Esophagus (tissue), 2 donors: ENCODE data around the gene KRT16. TPM values are rescaled to one million over a fixed set of nuclear protein-coding genes. Genes with fewer than 3 reads are reported as not detected.
A peak's percentile ranks its signal among the peaks of the same experiment; 100 is the strongest.
"Not testable (repeated sequence)": the region's sequence is repeated elsewhere in the genome, so short reads cannot be mapped to it uniquely, and the experiment has no call there.

Experiments used
- H3K27ac ChIP-seq, 2 donors: one replicate each; pipeline ENCODE4 v1.5.1; 2013; ENCODE audit warnings: low read depth in 2 of 2, mild to moderate bottlenecking in 2 of 2, inconsistent platforms in 1 of 2, low read length in 1 of 2, moderate library complexity in 1 of 2
- H3K27me3 ChIP-seq, 2 donors: one replicate each; pipeline ENCODE4 v1.6.1; 2013; ENCODE audit warnings: low read length in 2 of 2, control low read depth in 1 of 2, mild to moderate bottlenecking in 1 of 2; ENCODE audit not compliant: insufficient read depth in 2 of 2, control insufficient read depth in 1 of 2
- H3K36me3 ChIP-seq, 2 donors: one replicate each; pipeline ENCODE4 v1.6.1; 2013; ENCODE audit warnings: low read length in 1 of 2; ENCODE audit not compliant: control insufficient read depth in 2 of 2, insufficient read depth in 2 of 2
- H3K4me1 ChIP-seq, 2 donors: one replicate each; pipeline ENCODE4 v1.6.1; 2013; ENCODE audit warnings: low read length in 1 of 2; ENCODE audit not compliant: control insufficient read depth in 2 of 2, insufficient read depth in 2 of 2
- H3K4me3 ChIP-seq, 2 donors: one replicate each; pipeline ENCODE4 v1.5.1; 2013; ENCODE audit warnings: low read length in 2 of 2, mild to moderate bottlenecking in 2 of 2, low read depth in 1 of 2, moderate library complexity in 1 of 2
- H3K9me3 ChIP-seq, 2 donors: one replicate each; pipeline ENCODE4 v1.6.1; 2013; ENCODE audit warnings: mild to moderate bottlenecking in 2 of 2, low read depth in 1 of 2, low read length in 1 of 2, moderate library complexity in 1 of 2; ENCODE audit not compliant: control insufficient read depth in 2 of 2, insufficient read depth in 1 of 2
- WGBS, 2 donors: extraction: QIAGEN DNeasy Blood & Tissue Kit; methylation state at CpG; one replicate each; pipeline ENCODE4 v1.1.7; 2013; 5-methylcytosine and 5-hydroxymethylcytosine counted together
- polyA plus RNA-seq, 2 donors: library from polyadenylated mRNA; stranded (reverse); fragments of 200-250 nt; gene quantifications; one replicate each; pipeline ENCODE4 v1.2.3, GENCODE V29; 2013
- donor health status: healthy with polysubstance abuse.
- donor health status: Bipolar disorder and iron deficiency.

Gene KRT16
- polyA plus RNA-seq, 2 donors: 413 to 534 TPM

DNA sequence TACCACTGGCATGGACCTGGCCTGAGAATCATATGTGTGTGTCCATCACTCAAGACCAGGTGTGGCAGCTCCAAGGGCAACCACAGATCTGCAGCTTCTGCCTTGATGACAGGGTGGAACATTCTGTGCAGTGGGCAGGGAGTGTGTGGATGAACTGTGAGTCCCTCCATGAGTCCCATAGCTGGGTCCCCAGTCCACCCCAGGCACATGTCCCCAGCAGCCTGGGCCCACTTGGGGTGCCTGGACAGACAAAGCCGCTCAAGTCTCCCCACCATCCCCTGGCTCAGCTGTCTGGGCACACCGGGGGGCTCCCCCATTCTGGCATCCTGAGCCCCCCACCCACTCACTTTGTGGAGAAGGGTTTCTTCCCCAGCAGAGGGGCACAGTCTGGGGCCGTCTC is 4.6 kb upstream of the KRT16 start:
- Histone ChIP-seq H3K27me3 (no peaks in the 10 kb centered on the region), H3K9me3 (no peaks in the 10 kb centered on the region), H3K27ac (no peak overlapping the region), H3K4me1 (peaks cover 0 to 14% of the 10 kb centered on the region in 2 donors), H3K4me3 (no peak overlapping the region), H3K36me3 (no peaks in the 10 kb centered on the region)
- WGBS, 2 donors: 85 to 90% methylated on average over 2 to 3 of the region's 3 CpGs

DNA sequence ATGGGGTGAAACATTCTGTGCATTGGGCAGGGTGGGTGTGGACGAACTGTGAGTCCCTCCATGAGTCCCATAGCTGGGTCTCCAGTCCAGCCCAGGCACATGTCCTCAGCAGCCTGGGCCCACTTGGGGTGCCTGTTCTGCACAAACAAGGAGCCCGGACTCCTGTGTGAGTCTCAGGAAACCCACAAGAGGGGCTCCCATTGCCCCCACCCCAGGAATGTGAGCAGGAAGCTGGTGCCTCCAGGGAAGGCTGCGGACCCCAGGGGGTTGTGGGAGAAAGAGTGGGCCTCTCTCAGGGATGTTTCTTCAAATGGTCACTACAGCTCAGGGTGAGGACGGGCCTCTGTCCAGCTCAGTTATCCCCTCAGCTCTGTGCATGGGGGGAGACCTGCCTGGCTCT is 3.9 kb upstream of the KRT16 start:
- not testable (repeated sequence) for H3K9me3 ChIP-seq, H3K36me3 ChIP-seq, H3K4me3 ChIP-seq, H3K27me3 ChIP-seq, H3K27ac ChIP-seq
- peaks cover 0 to 15% of the 10 kb centered on the region in 2 donors for H3K4me1 ChIP-seq
- WGBS, 2 donors: 71 to 87% methylated on average over 4 of the region's 4 CpGs

DNA sequence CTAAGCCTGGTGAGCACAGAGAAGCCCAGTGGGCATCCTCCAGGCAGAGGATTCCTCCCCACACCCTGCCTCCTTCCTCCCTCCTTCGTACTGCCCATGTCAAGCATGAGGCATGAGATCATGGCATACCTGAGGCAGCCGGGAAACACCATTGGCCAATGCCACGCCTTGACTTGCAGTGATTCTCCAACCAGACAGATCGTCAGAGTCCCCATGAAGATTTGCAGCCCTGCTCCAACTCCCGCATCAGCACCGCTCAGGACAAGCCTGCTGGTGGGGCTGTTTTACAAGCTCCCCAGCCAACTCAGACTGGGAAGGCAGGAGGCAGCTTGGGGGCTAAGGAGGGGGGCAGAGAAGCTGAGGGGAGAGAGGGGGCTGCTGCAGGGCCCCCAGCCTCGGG is 2.9 kb upstream of the KRT16 start:
- Histone ChIP-seq H3K9me3 (no peaks in the 10 kb centered on the region), H3K27me3 (no peaks in the 10 kb centered on the region), H3K36me3 (no peaks in the 10 kb centered on the region), H3K4me3 (no peak overlapping the region), H3K27ac (no peak overlapping the region), H3K4me1 (peaks cover 0 to 10% of the 10 kb centered on the region in 2 donors)
- 26 to 30% methylated on average over 7 of the region's 7 CpGs for WGBS, 2 donors

DNA sequence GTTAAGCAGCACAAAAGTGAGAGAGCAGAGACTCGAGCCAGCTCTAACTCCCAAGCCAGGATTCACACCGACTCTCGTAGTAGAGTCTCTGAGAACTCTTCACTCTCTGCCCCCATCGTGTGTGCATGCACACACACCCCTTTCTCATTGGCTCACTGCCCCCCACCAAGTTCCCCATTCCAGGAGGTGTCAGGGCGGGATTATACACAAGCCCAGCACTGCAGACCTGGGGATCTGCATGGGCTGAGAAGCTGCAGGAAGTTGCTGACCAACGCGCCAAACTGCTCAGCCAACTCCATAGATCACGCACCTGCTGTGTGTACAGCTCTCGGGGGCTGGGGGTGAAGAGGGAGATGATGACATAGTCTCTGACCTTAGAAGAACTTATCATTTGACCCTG is 2.2 kb upstream of the KRT16 start:
- H3K36me3 ChIP-seq, H3K27me3 ChIP-seq, H3K9me3 ChIP-seq, H3K4me3 ChIP-seq, H3K27ac ChIP-seq: not testable (repeated sequence)
- H3K4me1 ChIP-seq: peaks cover 0 to 10% of the 10 kb centered on the region in 2 donors
- 60 to 63% methylated on average over 9 of the region's 9 CpGs for WGBS, 2 donors

DNA sequence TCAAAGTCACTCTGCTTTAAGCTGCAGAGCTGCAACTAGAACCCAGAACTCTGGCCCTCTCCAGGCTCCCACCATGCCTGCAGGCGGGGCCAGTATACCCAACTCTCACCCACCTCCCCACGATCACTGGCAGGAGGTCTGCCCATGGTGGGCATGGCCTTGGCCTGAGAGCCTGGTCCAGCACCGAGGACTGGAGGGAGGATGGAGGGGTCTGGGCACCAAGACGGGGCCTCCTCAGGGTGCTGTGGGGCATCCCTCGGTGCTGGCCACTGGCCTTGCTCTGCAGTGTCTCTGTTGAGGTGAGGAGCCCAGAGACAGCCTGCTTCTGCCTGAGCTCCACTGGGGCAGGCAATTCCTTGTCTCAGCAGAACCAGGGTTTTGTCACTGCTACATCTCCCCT is 1.5 kb upstream of the KRT16 start:
- no peaks in the 10 kb centered on the region for H3K9me3 ChIP-seq
- H3K4me3 ChIP-seq: no peak overlapping the region
- peaks cover 0 to 9% of the 10 kb centered on the region in 2 donors for H3K4me1 ChIP-seq
- no peaks in the 10 kb centered on the region for H3K36me3 ChIP-seq
- no peaks in the 10 kb centered on the region for H3K27me3 ChIP-seq
- no peak overlapping the region for H3K27ac ChIP-seq
- 88 to 89% methylated on average over 5 of the region's 5 CpGs for WGBS, 2 donors

DNA sequence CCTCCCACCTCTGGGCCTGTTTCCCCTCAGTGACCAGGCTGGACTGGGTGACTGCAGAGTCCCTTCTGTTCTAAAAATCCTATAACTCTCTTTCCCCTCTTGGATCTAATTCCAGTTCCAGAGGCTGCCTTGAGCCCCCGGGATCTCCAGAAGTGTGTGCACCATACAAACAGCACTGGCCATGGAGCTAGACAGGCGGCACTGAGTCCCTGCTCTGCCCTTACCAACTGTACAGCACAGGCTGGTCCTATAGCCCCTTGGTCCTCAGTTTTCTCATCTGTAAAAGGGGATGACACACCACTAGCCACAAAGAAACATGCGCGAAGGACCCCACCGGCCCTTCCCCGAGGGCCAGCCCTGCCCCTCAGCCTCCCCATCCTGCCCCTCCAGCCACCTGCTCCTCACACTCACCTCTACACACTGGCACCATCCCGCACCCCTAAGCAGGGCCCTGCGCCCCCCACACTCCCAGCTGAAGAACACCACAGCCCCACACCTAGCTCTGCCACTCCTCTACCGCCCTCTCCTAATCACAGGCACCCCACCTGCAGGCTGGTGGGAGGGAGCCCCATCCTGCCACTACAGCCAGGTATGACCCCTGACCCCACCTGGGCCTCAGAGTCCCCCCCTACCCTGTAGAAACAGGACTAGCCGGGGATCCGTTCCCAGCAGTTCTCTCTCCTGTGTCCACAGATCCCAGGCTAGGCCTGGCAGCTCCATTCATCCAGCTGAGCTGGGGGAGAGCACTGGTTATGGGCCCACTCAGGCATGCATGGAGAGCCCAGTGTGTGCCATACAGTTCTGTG is 913 bp upstream of the KRT16 start:
- Histone ChIP-seq H3K9me3 (no peaks in the 10 kb centered on the region), H3K4me3 (no peak overlapping the region), H3K36me3 (no peaks in the 10 kb centered on the region), H3K4me1 (peaks cover 0 to 7% of the 10 kb centered on the region in 2 donors), H3K27me3 (no peaks in the 10 kb centered on the region), H3K27ac (peak overlapping the region in 1 of 2 donors; percentile 79)
- 80 to 89% methylated on average over 11 of the region's 11 CpGs for WGBS, 2 donors

DNA sequence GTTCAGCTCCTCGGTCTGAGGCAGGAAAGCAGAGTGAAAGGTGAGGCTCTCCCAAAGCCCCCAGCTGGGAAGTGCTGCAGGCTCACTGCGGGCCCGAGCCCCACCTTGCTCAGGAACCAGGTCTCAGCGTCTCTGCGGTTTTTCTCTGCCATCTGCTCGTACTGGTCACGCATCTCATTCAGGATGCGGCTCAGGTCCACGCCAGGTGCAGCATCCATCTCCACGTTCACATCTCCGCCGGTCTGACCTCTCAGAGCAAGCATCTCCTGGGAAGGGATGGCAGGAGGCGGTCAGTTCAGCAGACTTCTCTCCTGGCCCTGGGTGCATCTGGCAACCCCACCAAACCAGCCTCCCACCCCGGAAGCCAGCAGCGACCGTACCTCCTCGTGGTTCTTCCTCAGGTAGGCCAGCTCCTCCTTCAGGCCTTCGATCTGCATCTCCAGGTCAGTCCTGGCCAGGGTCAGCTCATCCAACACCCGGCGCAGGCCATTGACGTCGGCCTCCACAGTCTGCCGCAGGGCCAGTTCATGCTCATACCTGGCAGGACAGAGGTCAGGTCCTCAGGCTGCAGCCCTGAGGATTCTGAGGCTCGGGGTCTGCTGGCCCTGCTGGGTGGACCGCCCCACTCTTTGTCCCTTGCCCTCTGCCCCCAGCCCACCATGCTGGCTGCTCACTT is 1.5 kb downstream of the KRT16 start:
- no peaks in the 10 kb centered on the region for H3K9me3 ChIP-seq
- WGBS, 2 donors: 84 to 94% methylated on average over 25 of the region's 25 CpGs
- peak overlapping the region; percentile 38 to 45 for H3K4me3 ChIP-seq
- peak overlapping the region in 1 of 2 donors; percentile 27 for H3K27ac ChIP-seq
- peaks cover 0 to 7% of the 10 kb centered on the region in 2 donors for H3K4me1 ChIP-seq
- H3K36me3 ChIP-seq: no peaks in the 10 kb centered on the region
- H3K27me3 ChIP-seq: no peaks in the 10 kb centered on the region

DNA sequence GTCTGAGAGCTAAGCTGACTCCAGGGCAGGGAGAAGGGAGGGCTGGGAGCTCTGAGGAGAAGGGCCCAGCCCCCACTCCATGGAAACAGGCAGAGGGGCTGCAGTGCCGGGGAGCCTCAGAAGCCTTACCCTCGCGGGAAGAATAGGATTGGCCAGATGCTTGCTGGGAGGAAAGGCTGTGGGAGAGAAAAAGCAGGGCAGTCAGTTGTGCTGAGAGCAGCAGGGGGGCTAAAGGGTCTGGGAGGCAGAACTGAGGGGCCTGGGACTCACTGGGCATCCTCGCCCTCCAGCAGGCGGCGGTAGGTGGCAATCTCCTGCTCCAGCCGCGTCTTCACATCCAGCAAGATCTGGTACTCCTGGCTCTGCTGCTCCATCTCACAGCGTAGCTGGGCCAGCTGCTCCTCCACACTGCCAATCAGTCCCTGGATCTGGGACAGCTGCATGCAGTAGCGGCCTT is 2.5 kb downstream of the KRT16 start:
- H3K36me3 ChIP-seq, H3K27ac ChIP-seq, H3K9me3 ChIP-seq, H3K27me3 ChIP-seq, H3K4me1 ChIP-seq: not testable (repeated sequence)
- 39 to 57% methylated on average over 10 of the region's 10 CpGs for WGBS, 2 donors
- H3K4me3 ChIP-seq: peak overlapping the region; percentile 14 to 29

DNA sequence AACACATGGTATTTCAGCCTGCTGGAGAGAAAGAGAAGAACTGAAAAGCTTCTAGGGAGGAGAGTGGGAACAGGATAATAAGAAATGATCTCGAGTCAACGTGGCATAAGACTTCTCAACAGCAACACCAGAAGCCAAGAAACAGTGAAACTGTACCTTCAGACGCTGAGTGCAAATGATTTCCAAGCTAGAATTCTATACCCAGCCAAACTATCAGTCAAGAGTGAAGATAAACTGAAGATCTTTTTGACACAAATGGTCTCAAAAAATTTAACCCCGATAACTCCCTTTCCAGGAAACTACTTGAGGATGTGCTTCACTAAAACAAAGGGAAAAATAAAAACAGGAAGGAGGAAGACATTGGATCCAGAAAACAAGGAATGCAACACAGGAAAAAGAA is 5.6 kb downstream of the KRT16 start:
- not testable (repeated sequence) for H3K4me3 ChIP-seq, H3K9me3 ChIP-seq, H3K27me3 ChIP-seq, H3K4me1 ChIP-seq, H3K36me3 ChIP-seq, H3K27ac ChIP-seq
- WGBS, 2 donors: 68 to 94% methylated on average over 4 of the region's 4 CpGs

DNA sequence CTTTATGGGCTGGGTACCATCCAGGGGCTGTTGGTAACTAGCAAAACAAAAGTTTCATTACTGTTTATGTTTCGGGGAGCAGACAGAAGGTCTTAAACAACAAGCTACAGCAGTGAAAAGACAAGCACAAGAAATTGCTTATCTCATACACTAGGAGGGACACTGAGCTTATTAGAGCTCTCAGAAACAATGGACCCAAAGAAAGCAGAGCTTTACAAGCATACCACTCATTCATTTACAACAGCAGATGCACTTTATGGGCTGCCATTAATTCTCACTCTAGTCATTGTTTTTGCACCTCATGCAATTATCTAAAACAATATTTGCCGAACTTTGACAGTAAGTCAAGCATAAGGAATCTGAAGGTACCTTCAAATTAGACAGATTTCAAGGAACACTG is 10.0 kb downstream of the KRT16 start:
- 66 to 80% methylated on average over 2 of the region's 2 CpGs for WGBS, 2 donors
- Histone ChIP-seq H3K36me3 (no peaks in the 10 kb centered on the region), H3K4me1 (peaks cover 0 to 3% of the 10 kb centered on the region in 2 donors), H3K9me3 (peaks cover 0 to 3% of the 10 kb centered on the region in 2 donors), H3K27ac (no peak overlapping the region), H3K27me3 (no peaks in the 10 kb centered on the region), H3K4me3 (no peak overlapping the region)
